HepG2 (cell line): ENCODE measurements around the gene INO80. TPM values are rescaled to one million over a fixed set of nuclear protein-coding genes. Genes with fewer than 3 reads are reported as not detected.
A peak's percentile ranks its signal among the peaks of the same experiment; 100 is the strongest.

Source experiments
- ATF6 ChIP-seq: sonication (generic); formaldehyde crosslinking; conservative IDR thresholded peaks from 2 replicates; pipeline ENCODE4 v1.4.0; 2020; ENCODE audit warnings: missing genetic modification reagents
- CBFB ChIP-seq: sonication (generic); formaldehyde crosslinking; IDR thresholded peaks from 2 replicates; pipeline ENCODE4 v1.4.0; 2020; ENCODE audit warnings: missing genetic modification reagents
- CCDC6 ChIP-seq: sonication (generic); formaldehyde crosslinking; IDR thresholded peaks from 2 replicates; pipeline ENCODE4 v1.8.1; 2022; ENCODE audit warnings: mild to moderate bottlenecking, missing genetic modification reagents, moderate library complexity
- ELF4 ChIP-seq: sonication (generic); formaldehyde crosslinking; IDR thresholded peaks from 2 replicates; pipeline ENCODE4 v1.5.0; 2020; ENCODE audit warnings: missing genetic modification reagents, mild to moderate bottlenecking, moderate library complexity, borderline replicate concordance
- EP300 ChIP-seq, 3 experiments: sonication (generic) in 1 of 3; formaldehyde crosslinking in 1 of 3; IDR thresholded peaks; 2 replicates each; pipeline versions ENCODE4 v1.5.1 to v1.6.1; 2011 to 2020; ENCODE audit warnings: low read depth in 2 of 3, low read length in 2 of 3, borderline replicate concordance in 1 of 3, improper control_type of control experiment in 1 of 3, mild to moderate bottlenecking in 1 of 3, missing genetic modification reagents in 1 of 3, moderate library complexity in 1 of 3
- HMG20B ChIP-seq: conservative IDR thresholded peaks from 2 replicates; pipeline ENCODE4 v1.6.1; 2016; ENCODE audit warnings: missing genetic modification reagents, missing compliant biosample characterization
- MATR3 ChIP-seq: sonication (generic); formaldehyde crosslinking; IDR thresholded peaks from 2 replicates; pipeline ENCODE4 v1.4.0; 2020; ENCODE audit warnings: missing genetic modification reagents
- MIXL1 ChIP-seq: IDR thresholded peaks from 2 replicates; pipeline ENCODE4 v1.6.1; 2016
- MYC ChIP-seq: sonication (generic); formaldehyde crosslinking; IDR thresholded peaks from 2 replicates; pipeline ENCODE4 v1.9.0; 2021; ENCODE audit warnings: missing genetic modification reagents, borderline replicate concordance
- PITX1 ChIP-seq: sonication (generic); formaldehyde crosslinking; IDR thresholded peaks from 2 replicates; pipeline ENCODE4 v1.5.1; 2020; ENCODE audit warnings: mild to moderate bottlenecking, missing genetic modification reagents
- RBFOX2 ChIP-seq: fragments of 200-400 bp; formaldehyde crosslinking; IDR thresholded peaks from 2 replicates; pipeline ENCODE4 v1.6.1; 2017; ENCODE audit warnings: low read depth, mild to moderate bottlenecking, low read length
- REXO4 ChIP-seq: sonication (generic); formaldehyde crosslinking; IDR thresholded peaks from 2 replicates; pipeline ENCODE4 v1.8.0; 2022; ENCODE audit warnings: missing genetic modification reagents, mild to moderate bottlenecking, borderline replicate concordance
- ZBTB44 ChIP-seq: sonication (generic); formaldehyde crosslinking; IDR thresholded peaks from 2 replicates; pipeline ENCODE4 v1.4.0; 2020; ENCODE audit warnings: missing genetic modification reagents
- ZNF234 ChIP-seq: sonication (generic); formaldehyde crosslinking; conservative IDR thresholded peaks from 2 replicates; pipeline ENCODE4 v1.5.1; 2020; ENCODE audit warnings: mild to moderate bottlenecking, missing genetic modification reagents
- ZNF24 ChIP-seq: fragments of 450-650 bp; IDR thresholded peaks from 2 replicates; pipeline ENCODE4 v1.6.1; 2017; ENCODE audit warnings: antibody characterized with exemption, mild to moderate bottlenecking
- ZNF484 ChIP-seq: sonication (generic); formaldehyde crosslinking; IDR thresholded peaks from 2 replicates; pipeline ENCODE4 v1.5.1; 2020; ENCODE audit warnings: mild to moderate bottlenecking, low read depth, missing genetic modification reagents, borderline replicate concordance
- ZNF772 ChIP-seq: sonication (generic); formaldehyde crosslinking; IDR thresholded peaks from 2 replicates; pipeline ENCODE4 v1.5.0; 2020; ENCODE audit warnings: mild to moderate bottlenecking, missing genetic modification reagents
- ZNF780A ChIP-seq: sonication (generic); formaldehyde crosslinking; IDR thresholded peaks from 2 replicates; pipeline ENCODE4 v1.8.0; 2022; ENCODE audit warnings: mild to moderate bottlenecking, missing genetic modification reagents, moderate library complexity
- ZNF83 ChIP-seq: sonication (generic); formaldehyde crosslinking; IDR thresholded peaks from 2 replicates; pipeline ENCODE4 v1.4.0; 2020; ENCODE audit warnings: missing genetic modification reagents, mild to moderate bottlenecking, borderline replicate concordance
- polyA plus RNA-seq, 8 experiments: library from polyadenylated mRNA; depleted of rRNA in 3 of 8; stranded (reverse) in 7 of 8; unstranded in 1 of 8; fragments of >200 nt; fragmentation: Illumina TruSeq in 4 of 8; extraction: Trizol in 4 of 8; gene quantifications; 2 replicates each; pipeline versions ENCODE4 v1.2.1 to v1.2.3, GENCODE V29; 2011 to 2016; ENCODE audit warnings: low read depth in 4 of 8, missing spikeins in 1 of 8, mixed read lengths in 1 of 8; ENCODE audit not compliant: insufficient read depth in 1 of 8
- total RNA-seq, 5 experiments: library from RNA; depleted of rRNA; stranded (reverse); fragments of >200 nt; fragmentation: Illumina TruSeq; extraction: Trizol; gene quantifications; 2 replicates each; pipeline ENCODE4 v1.2.3, GENCODE V29; 2016; ENCODE audit warnings: low read depth in 1 of 5
- TF ChIP-seq, protein P1 (sequence below): sonication (generic); formaldehyde crosslinking; IDR thresholded peaks from 2 replicates; pipeline ENCODE4 v1.4.0; 2020; ENCODE audit warnings: mild to moderate bottlenecking, missing genetic modification reagents

Gene INO80
- total and polyA plus RNA-seq, 2 of the 13 experiments (the other 11 are each of a cell fraction or from before 2014, with no cell fraction given): 3.6 to 14.8 TPM

- TF ChIP-seq MATR3 (CRISPR knock-in tag): no peak
- 0 out of 2 replicates have a peak, but pooled peaks have one; percentile 29 for TF ChIP-seq MIXL1 (CRISPR knock-in tag)
- TF ChIP-seq REXO4 (CRISPR knock-in tag): no peak
- peak; percentile 82 for TF ChIP-seq ZNF772 (CRISPR knock-in tag)
- no peak for TF ChIP-seq ZNF83 (CRISPR knock-in tag)
- no peak for TF ChIP-seq HMG20B
- peak; percentile 66; the same call in 1 of the 2 replicates for TF ChIP-seq ZNF780A (CRISPR knock-in tag)
- no peak for TF ChIP-seq ZNF234 (CRISPR knock-in tag)
- no peak for TF ChIP-seq ZNF24
- TF ChIP-seq CCDC6 (CRISPR knock-in tag): 0 out of 2 replicates have a peak, but pooled peaks have one; percentile 49
- TF ChIP-seq, protein P1, sequence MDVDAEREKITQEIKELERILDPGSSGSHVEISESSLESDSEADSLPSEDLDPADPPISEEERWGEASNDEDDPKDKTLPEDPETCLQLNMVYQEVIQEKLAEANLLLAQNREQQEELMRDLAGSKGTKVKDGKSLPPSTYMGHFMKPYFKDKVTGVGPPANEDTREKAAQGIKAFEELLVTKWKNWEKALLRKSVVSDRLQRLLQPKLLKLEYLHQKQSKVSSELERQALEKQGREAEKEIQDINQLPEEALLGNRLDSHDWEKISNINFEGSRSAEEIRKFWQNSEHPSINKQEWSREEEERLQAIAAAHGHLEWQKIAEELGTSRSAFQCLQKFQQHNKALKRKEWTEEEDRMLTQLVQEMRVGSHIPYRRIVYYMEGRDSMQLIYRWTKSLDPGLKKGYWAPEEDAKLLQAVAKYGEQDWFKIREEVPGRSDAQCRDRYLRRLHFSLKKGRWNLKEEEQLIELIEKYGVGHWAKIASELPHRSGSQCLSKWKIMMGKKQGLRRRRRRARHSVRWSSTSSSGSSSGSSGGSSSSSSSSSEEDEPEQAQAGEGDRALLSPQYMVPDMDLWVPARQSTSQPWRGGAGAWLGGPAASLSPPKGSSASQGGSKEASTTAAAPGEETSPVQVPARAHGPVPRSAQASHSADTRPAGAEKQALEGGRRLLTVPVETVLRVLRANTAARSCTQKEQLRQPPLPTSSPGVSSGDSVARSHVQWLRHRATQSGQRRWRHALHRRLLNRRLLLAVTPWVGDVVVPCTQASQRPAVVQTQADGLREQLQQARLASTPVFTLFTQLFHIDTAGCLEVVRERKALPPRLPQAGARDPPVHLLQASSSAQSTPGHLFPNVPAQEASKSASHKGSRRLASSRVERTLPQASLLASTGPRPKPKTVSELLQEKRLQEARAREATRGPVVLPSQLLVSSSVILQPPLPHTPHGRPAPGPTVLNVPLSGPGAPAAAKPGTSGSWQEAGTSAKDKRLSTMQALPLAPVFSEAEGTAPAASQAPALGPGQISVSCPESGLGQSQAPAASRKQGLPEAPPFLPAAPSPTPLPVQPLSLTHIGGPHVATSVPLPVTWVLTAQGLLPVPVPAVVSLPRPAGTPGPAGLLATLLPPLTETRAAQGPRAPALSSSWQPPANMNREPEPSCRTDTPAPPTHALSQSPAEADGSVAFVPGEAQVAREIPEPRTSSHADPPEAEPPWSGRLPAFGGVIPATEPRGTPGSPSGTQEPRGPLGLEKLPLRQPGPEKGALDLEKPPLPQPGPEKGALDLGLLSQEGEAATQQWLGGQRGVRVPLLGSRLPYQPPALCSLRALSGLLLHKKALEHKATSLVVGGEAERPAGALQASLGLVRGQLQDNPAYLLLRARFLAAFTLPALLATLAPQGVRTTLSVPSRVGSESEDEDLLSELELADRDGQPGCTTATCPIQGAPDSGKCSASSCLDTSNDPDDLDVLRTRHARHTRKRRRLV (CRISPR knock-in tag): peak; percentile 27; the same call in 1 of the 2 replicates
- peak; percentile 16 to 67; a peak in 3 of 4 replicates for TF ChIP-seq EP300 (IDR thresholded peaks at IDR 0.05; ENCODE audit: low read depth in 2 of 2, low read length in 2 of 2)
- TF ChIP-seq EP300 (CRISPR knock-in tag; IDR thresholded peaks at IDR 0.05; ENCODE audit: borderline replicate concordance): peak; percentile 64
- peak; percentile 93 for TF ChIP-seq RBFOX2
- TF ChIP-seq CBFB (CRISPR knock-in tag): peak; percentile 90
- 0 out of 2 replicates have a peak, but pooled peaks have one; percentile 24 for TF ChIP-seq ATF6 (CRISPR knock-in tag)
- TF ChIP-seq PITX1 (CRISPR knock-in tag): peak; percentile 54; the same call in 1 of the 2 replicates
- TF ChIP-seq ZNF484 (CRISPR knock-in tag): no peak
- TF ChIP-seq ELF4 (CRISPR knock-in tag): no peak
- TF ChIP-seq ZBTB44 (CRISPR knock-in tag): no peak
- TF ChIP-seq MYC (CRISPR knock-in tag): peak; percentile 59
These were observed at the start of gene INO80 (continued) for GRCh38 chr15:41116116-41116961.
